A549 (cell line): ENCODE measurements around the gene ZNF223. TPM values are rescaled to one million over a fixed set of nuclear protein-coding genes. Genes with fewer than 3 reads are reported as not detected.

ENCODE experiments used
- ATAC-seq, 2 experiments: fragments of 200-7000 bp in 1 of 2; fragments of >200 bp in 1 of 2; cut with Nextera tagmentation in 1 of 2; cut with Tn5 transposase in 1 of 2; 3 replicates each; pipeline versions ENCODE4 v1.8.0 to v1.9.1; 2018 to 2020; ENCODE audit warnings: mild to moderate bottlenecking in 1 of 2, moderate library complexity in 1 of 2
- CTCF ChIA-PET: fragments of 300-600 bp; sonication (Branson Sonifier 250); formaldehyde crosslinking; extraction: SDS; loops from one replicate; lab custom pipeline; 2021; ENCODE audit warnings: antibody characterized with exemption, inconsistent platforms; lab: Yijun Ruan, JAX
- POLR2A ChIA-PET: fragments of 350-600 bp; formaldehyde crosslinking; extraction: SDS; loops from one replicate; lab custom pipeline; 2021; ENCODE audit warnings: antibody characterized with exemption, inconsistent platforms; lab: Yijun Ruan, JAX
- DNase-seq, 2 experiments: peaks; one replicate each; pipeline versions ENCODE4 v3.0.0 to v3.0.0-alpha.2; 2011 to 2016; ENCODE audit warnings: low read depth in 1 of 2, low spot score in 1 of 2
- FAIRE-seq: peaks from 2 replicates; lab custom pipeline; 2011; peaks lifted over from hg19 to GRCh38; lab: Jason Lieb, UNC
- H3K27ac ChIP-seq, 2 experiments: fragments of >200 bp; sonication (Bioruptor Twin); formaldehyde crosslinking; 3 replicates each; pipeline ENCODE4 v1.5.1; 2016 to 2017
- H3K4me1 ChIP-seq: fragments of >200 bp; sonication (Bioruptor Twin); formaldehyde crosslinking; 3 replicates; pipeline ENCODE4 v1.6.1; 2016
- H3K4me2 ChIP-seq: fragments of >200 bp; sonication (Bioruptor Twin); formaldehyde crosslinking; 3 replicates; pipeline ENCODE4 v1.6.1; 2016
- H3K4me3 ChIP-seq: fragments of >200 bp; sonication (Bioruptor Twin); formaldehyde crosslinking; 3 replicates; pipeline ENCODE4 v1.5.1; 2016
- H3K9me3 ChIP-seq: fragments of >200 bp; sonication (Bioruptor Twin); formaldehyde crosslinking; 3 replicates; pipeline ENCODE4 v1.6.1; 2016
- ATOH8 ChIP-seq: fragments of 250-450 bp; sonication (Bioruptor Pico); IDR thresholded peaks from 2 replicates; pipeline ENCODE4 v1.5.0; 2020; ENCODE audit warnings: low read depth, mild to moderate bottlenecking, moderate library complexity
- BCL3 ChIP-seq: fragments of >200 bp; sonication (Bioruptor Twin); formaldehyde crosslinking; IDR thresholded peaks from 3 replicates; pipeline ENCODE4 v1.6.1; 2016
- CBX8 ChIP-seq: fragments of 200-600 bp; sonication (generic); IDR thresholded peaks from 2 replicates; pipeline ENCODE4 v1.6.1; 2016
- CEBPB ChIP-seq, 2 experiments: fragments of >200 bp in 1 of 2; sonication (Bioruptor Twin) in 1 of 2; formaldehyde crosslinking in 1 of 2; IDR thresholded peaks; 2 replicates each; pipeline ENCODE4 v1.6.1; 2012 to 2016
- ELK1 ChIP-seq: fragments of 150-350 bp; IDR thresholded peaks from 2 replicates; pipeline ENCODE4 v1.6.1; 2014; ENCODE audit warnings: low read depth, mild to moderate bottlenecking, low read length
- ESRRA ChIP-seq: fragments of 150-350 bp; IDR thresholded peaks from 2 replicates; pipeline ENCODE4 v1.6.1; 2014; ENCODE audit warnings: mild to moderate bottlenecking, low read length, borderline replicate concordance
- FOSB ChIP-seq: fragments of 250-450 bp; sonication (Bioruptor Pico); IDR thresholded peaks from 2 replicates; pipeline ENCODE4 v1.5.0; 2020; ENCODE audit warnings: mild to moderate bottlenecking, moderate library complexity
- GATA3 ChIP-seq: IDR thresholded peaks from 2 replicates; pipeline ENCODE4 v1.6.1; 2012; ENCODE audit warnings: borderline replicate concordance
- HDAC2 ChIP-seq: fragments of 200-600 bp; sonication (generic); IDR thresholded peaks from 2 replicates; pipeline ENCODE4 v1.6.1; 2016
- HOXA7 ChIP-seq: fragments of 250-450 bp; sonication (Bioruptor Pico); IDR thresholded peaks from 2 replicates; pipeline ENCODE4 v1.5.0; 2020; ENCODE audit warnings: mild to moderate bottlenecking, moderate library complexity
- HOXB13 ChIP-seq: fragments of 250-450 bp; sonication (Bioruptor Pico); IDR thresholded peaks from 2 replicates; pipeline ENCODE4 v1.5.0; 2020; ENCODE audit warnings: low read depth, mild to moderate bottlenecking, moderate library complexity
- HOXB5 ChIP-seq: fragments of 250-450 bp; sonication (Bioruptor Pico); IDR thresholded peaks from 2 replicates; pipeline ENCODE4 v1.5.0; 2020; ENCODE audit warnings: mild to moderate bottlenecking, moderate library complexity
- JUN ChIP-seq, 2 experiments: fragments of >200 bp; sonication (Bioruptor Twin); formaldehyde crosslinking; IDR thresholded peaks; 2 replicates in 1 of 2; 3 replicates in 1 of 2; pipeline ENCODE4 v1.6.1; 2016 to 2017
- KDM5A ChIP-seq: fragments of 200-600 bp; sonication (generic); IDR thresholded peaks from 2 replicates; pipeline ENCODE4 v1.6.1; 2016; ENCODE audit warnings: antibody characterized with exemption, mild to moderate bottlenecking
- MAFK ChIP-seq: fragments of 450-650 bp; IDR thresholded peaks from 2 replicates; pipeline ENCODE4 v1.6.1; 2014; ENCODE audit not compliant: partially characterized antibody
- MAZ ChIP-seq: fragments of 150-350 bp; IDR thresholded peaks from 2 replicates; pipeline ENCODE4 v1.6.1; 2014; ENCODE audit warnings: antibody characterized with exemption, low read depth, low read length, borderline replicate concordance
- MYC ChIP-seq: IDR thresholded peaks from 2 replicates; pipeline ENCODE4 v1.6.1; 2012; ENCODE audit warnings: mild to moderate bottlenecking, inconsistent platforms, low read length, improper control_type of control experiment, borderline replicate concordance
- NPAS2 ChIP-seq: fragments of 250-450 bp; sonication (Bioruptor Pico); IDR thresholded peaks from 2 replicates; pipeline ENCODE4 v1.8.0; 2022; ENCODE audit warnings: mild to moderate bottlenecking, moderate library complexity, borderline replicate concordance
- RAD21 ChIP-seq, 2 experiments: fragments of >200 bp in 1 of 2; sonication (Bioruptor Twin) in 1 of 2; formaldehyde crosslinking in 1 of 2; IDR thresholded peaks in 1 of 2; conservative IDR thresholded peaks in 1 of 2; 2 replicates in 1 of 2; 3 replicates in 1 of 2; pipeline ENCODE4 v1.6.1; 2012 to 2018; ENCODE audit warnings: inconsistent platforms in 1 of 2
- RFX5 ChIP-seq: fragments of 450-650 bp; IDR thresholded peaks from 2 replicates; pipeline ENCODE4 v1.7.1; 2014; ENCODE audit warnings: antibody characterized with exemption, mild to moderate bottlenecking, moderate library complexity
- SMC3 ChIP-seq: fragments of >200 bp; sonication (Bioruptor Twin); formaldehyde crosslinking; IDR thresholded peaks from 3 replicates; pipeline ENCODE4 v1.6.1; 2018; ENCODE audit warnings: inconsistent platforms
- SREBF2 ChIP-seq: fragments of 450-650 bp; IDR thresholded peaks from 2 replicates; pipeline ENCODE4 v1.6.1; 2014; ENCODE audit warnings: mild to moderate bottlenecking, moderate library complexity
- TFCP2L1 ChIP-seq: fragments of 250-450 bp; sonication (Bioruptor Pico); IDR thresholded peaks from 2 replicates; pipeline ENCODE4 v1.5.0; 2021; ENCODE audit warnings: mild to moderate bottlenecking
- ZFP36 ChIP-seq: fragments of 450-650 bp; IDR thresholded peaks from 2 replicates; pipeline ENCODE4 v1.6.1; 2014; ENCODE audit warnings: borderline replicate concordance; ENCODE audit not compliant: partially characterized antibody
- ZNF302 ChIP-seq: fragments of 250-450 bp; sonication (Bioruptor Pico); IDR thresholded peaks from 2 replicates; pipeline ENCODE4 v1.9.0; 2021; ENCODE audit warnings: inconsistent platforms, mild to moderate bottlenecking, moderate library complexity
- WGBS: methylation state at CpG from one replicate; pipeline ENCODE4 v1.1.6; 2017; ENCODE audit errors: missing lambda C conversion rate; 5-methylcytosine and 5-hydroxymethylcytosine counted together
- polyA plus RNA-seq, 4 experiments: library from polyadenylated mRNA; depleted of rRNA in 3 of 4; stranded (reverse); fragments of >200 nt; fragmentation: RNase III in 1 of 4; extraction: RNeasy Plus Mini Kit Qiagen cat#74134 plus additional on column Dnase treatment in 1 of 4; gene quantifications; 2 replicates in 3 of 4; 3 replicates in 1 of 4; pipeline ENCODE4 v1.2.3, GENCODE V29; 2011 to 2017

The ZNF223 gene
- polyA plus RNA-seq, 2 of the 4 experiments (the other 2 are of a cell fraction): 2.2 to 5.2 TPM

GRCh38 chr19:44007473-44007872 is 44.4 kb upstream of the ZNF223 start:
- Histone ChIP-seq H3K27ac (no peak overlapping the region), H3K4me1 (no peaks in the 10 kb centered on the region), H3K9me3 (peaks cover 65% of the 10 kb centered on the region), H3K4me2 (no peak overlapping the region), H3K4me3 (no peak overlapping the region)
- 98% methylated on average over 6 of the region's 6 CpGs for WGBS
- POLR2A ChIA-PET: no interaction called here
- FAIRE-seq (no peak), ATAC-seq (no peak), DNase-seq (no peak)
- TF ChIP-seq RFX5 (no peak), ELK1 (no peak), CEBPB (IDR thresholded peaks at IDR 0.05) (peak in 1 of 2 experiments; percentile 24; a peak in 1 of 4 replicates), KDM5A (no peak), CBX8 (no peak), MAZ (no peak), FOSB (CRISPR knock-in tag) (no peak)
- CTCF ChIA-PET: no interaction called here

GRCh38 chr19:44010468-44010867 is 41.4 kb upstream of the ZNF223 start:
- WGBS: 62% methylated on average over 5 of the region's 5 CpGs
- TF ChIP-seq CEBPB (IDR thresholded peaks at IDR 0.05) (no peak), SMC3 (no peak), HOXB5 (CRISPR knock-in tag) (no peak), SREBF2 (no peak), GATA3 (0 out of 2 replicates have a peak, but pooled peaks have one; percentile 32)
- TF ChIP-seq, all 56 proteins: peak for 1
- Histone ChIP-seq H3K4me1 (no peaks in the 10 kb centered on the region), H3K9me3 (peaks cover 90% of the 10 kb centered on the region), H3K4me2 (no peak overlapping the region), H3K4me3 (no peak overlapping the region), H3K27ac (no peak overlapping the region)
- ChIA-PET POLR2A (no interaction called here), CTCF (interaction anchor here (0.6 to 1.2 kb wide), 2 partner anchors 28 to 75 kb away, joined by 3 read pairs; no protein-coding TSS in a partner anchor)
- DNase-seq (no peak), ATAC-seq (no peak), FAIRE-seq (peak; percentile 18)

GRCh38 chr19:44019498-44019897 is 32.3 kb upstream of the ZNF223 start:
- Histone ChIP-seq H3K4me3 (no peak overlapping the region), H3K27ac (no peak overlapping the region), H3K4me1 (no peaks in the 10 kb centered on the region), H3K4me2 (no peak overlapping the region), H3K9me3 (peaks cover 62% of the 10 kb centered on the region)
- DNase-seq (no peak), ATAC-seq (no peak), FAIRE-seq (peak; percentile 43)
- peak; percentile 52 for TF ChIP-seq MAFK
- TF ChIP-seq FOSB (CRISPR knock-in tag): no peak
- 3% methylated on average over 2 of the region's 2 CpGs for WGBS
- CTCF ChIA-PET: no interaction called here
- POLR2A ChIA-PET: no interaction called here

- Histone ChIP-seq H3K4me1 (no peaks in the 10 kb centered on the region), H3K4me3 (no peak overlapping the region), H3K9me3 (peaks cover 51% of the 10 kb centered on the region), H3K27ac (no peak overlapping the region), H3K4me2 (no peak overlapping the region)
- CTCF ChIA-PET: no interaction called here
- DNase-seq (no peak), ATAC-seq (no peak), FAIRE-seq (peak; percentile 51)
- no peak for TF ChIP-seq ESRRA
- TF ChIP-seq HOXB13: no peak
- no peak for TF ChIP-seq MYC
- no peak for TF ChIP-seq HDAC2
- TF ChIP-seq BCL3: no peak
- POLR2A ChIA-PET: no interaction called here
These were observed 30.6 kb upstream of the ZNF223 start for GRCh38 chr19:44021221-44021620.

GRCh38 chr19:44024900-44025216 is 27.0 kb upstream of the ZNF223 start:
- Histone ChIP-seq H3K4me2 (peak overlapping the region; percentile 81), H3K9me3 (peaks cover 50% of the 10 kb centered on the region), H3K4me1 (no peaks in the 10 kb centered on the region), H3K4me3 (peak overlapping the region; percentile 89), H3K27ac (peak overlapping the region; percentile 81 to 87; a peak in 5 of 6 replicates)
- no peak for DNase-seq
- WGBS: 60% methylated on average over 4 of the region's 4 CpGs
- no peak; a peak in 2 of 6 replicates for ATAC-seq
- CTCF ChIA-PET: interaction anchor here (0.9 kb wide), 1 partner anchor 175 kb away, joined by 4 read pairs; no protein-coding TSS in a partner anchor
- POLR2A ChIA-PET: no interaction called here
- FAIRE-seq: no peak
- TF ChIP-seq HOXA7 (no peak), JUN (IDR thresholded peaks at IDR 0.05) (no peak), ZFP36 (no peak), ESRRA (no peak), TFCP2L1 (CRISPR knock-in tag) (no peak), ZNF302 (CRISPR knock-in tag) (no peak), RAD21 (conservative IDR thresholded peaks at IDR 0.05 in 1 of 2, IDR thresholded peaks at IDR 0.05 in 1 of 2) (no peak), NPAS2 (no peak), GATA3 (no peak), ATOH8 (CRISPR knock-in tag) (no peak)
